IPS DF 4.7 (cell line): Measurements from ENCODE around the gene EPS8L1.
"Not testable (repeated sequence)": the region's sequence is repeated elsewhere in the genome, so short reads cannot be mapped to it uniquely, and the experiment has no call there.

Source experiments
- DNase-seq: peaks from one replicate; pipeline ENCODE4 v3.0.0-alpha.2; 2013; ENCODE audit warnings: low spot score; ENCODE audit errors: extremely low read depth

The EPS8L1 gene

DNA sequence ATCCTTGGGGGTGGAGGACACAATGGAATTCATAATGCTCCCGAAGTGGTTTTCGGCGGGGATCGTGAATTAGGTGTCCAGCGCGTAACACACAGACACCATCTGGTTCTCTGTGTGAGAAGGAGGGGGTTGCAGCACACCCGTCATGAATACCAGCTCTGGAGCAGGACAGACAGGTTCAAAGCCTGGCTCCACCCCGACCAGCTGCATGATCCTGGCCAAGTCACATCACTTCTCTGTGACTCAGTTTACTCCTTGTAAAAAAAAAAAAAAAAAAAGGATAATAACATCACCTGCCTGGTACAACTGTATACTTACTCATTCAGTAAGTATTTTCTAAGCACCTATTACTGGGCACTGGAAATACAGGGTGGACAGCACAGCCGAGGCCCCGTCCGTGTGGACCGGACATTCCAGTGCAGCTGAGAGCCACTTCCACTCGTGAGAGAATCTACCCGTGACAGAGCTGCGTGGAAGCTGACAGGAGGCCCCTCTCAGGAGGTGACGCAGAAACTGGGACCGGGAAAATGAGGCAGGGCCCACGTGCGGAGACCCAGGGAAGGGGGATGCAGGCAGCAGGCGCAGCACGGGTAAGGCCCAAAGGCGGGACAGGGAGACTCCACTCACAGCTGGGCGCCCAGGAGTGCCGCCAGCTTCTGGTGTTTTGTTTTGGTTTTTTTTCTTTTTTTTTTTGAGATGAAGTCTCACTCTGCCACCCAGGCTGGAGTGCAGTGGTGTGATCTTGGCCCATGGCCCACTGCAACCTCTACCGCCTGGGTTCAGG is 24.7 kb upstream of the EPS8L1 start:
- DNase-seq: no peak

DNA sequence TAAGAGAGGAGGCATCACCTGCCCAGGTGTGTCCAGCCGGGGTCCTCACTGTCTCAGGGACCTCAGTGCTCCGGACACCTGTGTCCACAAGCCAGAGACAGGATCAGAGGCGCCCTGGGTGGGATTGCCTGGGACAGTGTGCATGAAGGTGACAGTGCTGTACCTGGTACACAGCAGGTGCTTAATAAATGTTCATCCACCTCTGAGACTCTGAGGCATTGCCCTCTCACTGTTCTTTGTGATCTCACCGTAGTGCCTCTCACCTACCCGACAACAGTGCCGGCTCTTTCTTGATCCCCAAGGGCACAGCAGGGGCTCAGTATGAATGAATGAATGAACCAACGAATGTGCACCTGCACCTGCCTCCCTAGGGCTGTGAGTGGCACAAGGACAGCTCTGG is 21.9 kb upstream of the EPS8L1 start:
- DNase-seq: no peak

DNA sequence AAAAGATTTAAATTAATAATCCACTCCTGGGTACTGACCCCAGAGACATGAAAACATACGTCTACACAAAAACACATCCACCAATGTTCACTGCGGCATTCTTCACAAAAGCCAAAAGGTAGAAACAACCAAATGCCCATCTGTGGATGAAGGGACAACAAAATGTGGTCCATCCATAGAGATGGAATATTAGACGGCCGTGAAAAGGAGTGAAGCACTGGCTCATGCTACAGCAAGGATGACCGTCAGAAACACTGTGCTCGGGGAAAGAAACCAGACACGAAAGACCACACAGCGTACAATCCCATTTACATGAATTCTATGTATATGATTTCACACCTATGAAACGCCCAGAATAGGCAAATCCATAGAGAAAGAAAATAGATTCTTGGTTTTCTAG is 18.8 kb upstream of the EPS8L1 start:
- DNase-seq: no peak

DNA sequence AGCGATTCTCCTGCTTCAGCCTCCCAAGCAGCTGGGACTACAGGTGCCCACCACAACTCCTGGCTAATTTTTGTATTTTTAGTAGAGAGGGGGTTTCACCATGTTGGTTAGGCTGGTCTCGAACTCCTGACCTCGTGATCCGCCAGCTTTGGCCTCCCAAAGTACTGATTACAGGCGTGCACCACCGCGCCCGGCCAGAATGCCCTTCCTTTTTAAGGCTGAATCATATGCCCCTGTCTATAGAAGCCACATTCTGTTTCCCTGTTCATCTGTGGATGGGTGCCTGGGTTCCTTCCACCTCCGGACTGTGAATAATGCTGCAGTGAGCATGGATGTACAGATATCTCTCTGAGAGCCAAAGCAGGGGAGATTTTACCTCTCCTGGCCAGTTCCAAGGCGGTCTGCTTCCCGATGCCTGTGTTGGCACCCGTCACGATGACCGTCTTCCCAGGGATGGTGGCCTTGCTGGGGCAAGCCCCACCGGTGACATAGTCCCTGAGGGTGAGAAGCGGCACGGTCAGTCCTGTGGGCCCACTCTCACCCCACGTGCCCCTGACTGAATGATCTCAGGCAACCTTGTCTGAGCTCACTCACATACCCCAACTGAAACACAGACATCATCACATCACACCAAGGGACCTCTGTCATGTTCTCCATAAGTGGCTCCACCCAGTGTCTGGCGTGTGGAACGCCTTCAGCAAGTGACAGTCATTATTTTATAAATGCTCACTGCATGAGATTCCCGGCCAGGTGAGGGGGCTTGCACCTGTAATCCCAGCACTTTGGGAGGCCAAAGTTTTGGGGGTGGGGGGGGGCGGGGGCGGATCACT is 16.7 kb upstream of the EPS8L1 start:
- DNase-seq: no peak

DNA sequence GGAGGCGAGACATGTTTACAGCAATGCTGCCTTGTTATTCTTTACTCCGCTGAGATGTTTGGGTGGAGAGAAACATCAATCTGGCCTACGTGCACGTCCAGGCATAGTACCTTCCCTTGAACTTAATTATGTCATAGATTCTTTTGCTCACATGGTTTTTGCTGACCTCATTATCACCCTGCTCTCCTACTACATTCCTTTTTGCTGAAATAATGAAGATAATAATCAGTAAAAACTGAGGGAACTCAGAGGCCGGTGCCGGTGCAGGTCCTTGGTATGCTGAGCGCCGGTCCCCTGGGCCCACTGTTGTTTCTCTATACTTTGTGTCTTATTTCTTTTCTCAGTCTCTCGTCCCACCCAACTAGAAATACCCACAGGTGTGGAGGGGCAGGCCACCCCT is 15.4 kb upstream of the EPS8L1 start:
- DNase-seq: not testable (repeated sequence)

DNA sequence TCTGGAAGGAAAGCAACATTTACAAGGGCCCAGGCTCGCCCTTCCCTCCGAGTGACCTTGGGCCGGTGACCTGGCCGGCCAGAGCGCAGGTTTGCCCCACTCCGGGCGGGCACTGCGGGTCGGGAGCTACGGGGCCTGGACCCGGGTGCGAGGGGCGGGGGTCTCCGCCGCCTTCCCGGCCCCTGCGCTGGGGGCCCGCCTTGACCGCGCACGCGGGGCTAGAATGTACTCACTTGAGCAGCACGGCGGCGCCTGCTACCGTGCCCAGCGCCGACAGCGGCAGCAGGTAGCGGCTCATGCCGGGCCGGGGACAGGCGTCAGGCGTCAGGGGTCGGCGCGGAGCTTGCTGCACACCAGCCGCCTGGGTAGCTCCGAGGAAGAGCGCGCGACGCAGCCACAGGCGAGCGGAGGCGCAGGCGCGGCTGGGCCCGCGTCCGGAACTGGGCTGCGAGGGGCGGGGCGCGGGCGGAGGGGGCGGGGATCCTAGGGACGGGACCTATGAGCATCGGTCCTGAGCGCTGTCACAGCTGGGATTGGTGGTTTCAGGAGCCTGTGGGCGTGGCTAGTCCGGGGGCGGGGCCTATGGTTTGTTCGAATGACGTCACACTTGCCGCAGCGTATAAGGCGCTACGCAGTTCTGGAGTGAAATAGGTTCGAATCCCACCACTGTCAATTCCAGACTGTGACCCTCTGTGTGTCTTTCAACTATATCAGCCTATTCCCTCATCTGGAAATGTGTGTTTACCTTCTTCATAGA is 12.8 kb upstream of the EPS8L1 start, which contains the start of gene RDH13:
Gene RDH13, minus strand, starts transcription at position 414 of the 757 bp plus-strand sequence. Its CDS starts 116 bp downstream, at position 298.
- no peak for DNase-seq

DNA sequence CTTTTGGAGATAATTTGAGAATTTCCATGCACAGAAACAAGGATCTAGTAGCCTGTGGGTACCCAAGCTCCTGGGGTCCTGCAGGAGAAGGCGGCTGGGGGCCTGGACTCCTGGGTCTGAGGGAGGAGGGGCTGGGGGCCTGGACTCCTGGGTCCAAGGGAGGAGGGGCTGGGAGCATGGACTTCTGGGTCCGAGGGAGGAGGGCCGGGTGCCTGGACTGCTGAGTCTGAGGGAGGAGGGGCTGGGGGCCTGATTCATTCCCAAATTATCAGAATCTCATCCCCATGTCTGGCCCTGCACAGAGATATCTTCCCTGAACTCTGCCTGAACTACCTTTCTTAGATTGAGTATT is 12.2 kb upstream of the EPS8L1 start:
- DNase-seq: no peak

DNA sequence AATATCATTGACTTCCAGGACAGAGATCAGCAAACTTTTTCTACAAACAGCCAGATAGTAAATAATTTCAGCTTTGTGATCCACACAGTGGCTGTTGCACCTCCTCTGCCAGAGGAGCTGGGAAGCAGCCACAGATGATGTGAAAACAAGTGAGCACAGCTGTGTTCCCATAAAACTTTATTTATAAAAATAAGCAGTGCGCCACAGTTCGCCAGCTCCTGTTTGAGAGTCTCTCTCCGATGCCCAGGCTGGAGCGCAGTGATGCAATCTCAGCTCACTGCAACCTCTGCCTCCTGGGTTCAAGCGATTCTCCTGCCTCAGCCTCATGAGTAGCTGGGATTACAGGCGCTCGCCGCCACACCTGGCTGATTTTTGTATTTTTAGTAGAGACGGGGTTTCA is 10.2 kb upstream of the EPS8L1 start:
- not testable (repeated sequence) for DNase-seq

DNA sequence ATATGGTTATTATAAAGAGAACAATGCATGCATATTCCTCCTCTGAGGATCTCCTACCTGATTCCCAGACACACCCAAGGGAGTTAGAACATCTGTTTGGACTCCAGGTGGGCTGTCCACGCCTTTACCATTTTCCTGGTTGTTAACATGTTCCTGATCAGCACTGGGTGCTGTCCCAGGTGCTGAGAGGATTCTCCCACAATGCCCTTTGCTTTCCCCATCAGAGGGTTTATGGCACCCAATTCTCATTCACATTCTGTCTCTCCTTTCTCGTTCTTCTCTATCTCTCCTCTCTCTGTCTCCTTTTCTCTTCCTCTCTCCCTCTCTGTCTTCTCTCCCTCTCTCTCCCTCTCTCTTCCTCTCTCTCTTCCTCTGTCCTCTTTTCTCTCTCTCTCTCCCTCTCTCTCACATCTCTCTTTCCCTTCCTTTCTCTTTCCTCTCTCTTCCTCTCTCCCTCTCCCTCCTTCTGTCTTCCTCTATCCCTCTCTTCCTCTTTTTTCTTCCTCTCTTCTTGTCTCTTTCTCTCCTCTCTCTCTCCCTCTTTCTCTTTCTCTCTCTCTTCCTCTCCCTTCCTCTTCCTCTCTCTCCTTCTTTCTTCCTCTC is 9.5 kb upstream of the EPS8L1 start:
- DNase-seq: no peak

DNA sequence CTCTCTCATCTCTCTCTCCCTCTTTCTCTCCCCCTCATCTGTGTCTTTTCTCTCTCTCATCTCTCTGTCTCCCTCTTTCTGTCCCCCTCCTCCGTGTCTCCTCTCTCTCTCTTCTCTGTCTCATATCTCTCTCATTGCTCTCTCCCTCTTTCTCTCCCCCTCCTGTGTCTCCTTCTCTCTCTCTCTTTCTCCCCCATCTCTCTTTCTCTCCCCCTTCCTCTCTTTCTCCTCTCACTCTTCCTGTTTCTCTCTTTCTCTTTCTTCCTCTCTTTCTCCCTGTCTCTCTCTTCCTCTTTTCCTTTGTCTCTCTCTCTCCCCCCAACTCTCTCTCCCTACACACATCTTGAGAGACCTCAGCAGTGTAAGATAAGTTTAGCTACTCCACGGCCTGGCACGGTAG is 7.8 kb upstream of the EPS8L1 start:
- DNase-seq: no peak

DNA sequence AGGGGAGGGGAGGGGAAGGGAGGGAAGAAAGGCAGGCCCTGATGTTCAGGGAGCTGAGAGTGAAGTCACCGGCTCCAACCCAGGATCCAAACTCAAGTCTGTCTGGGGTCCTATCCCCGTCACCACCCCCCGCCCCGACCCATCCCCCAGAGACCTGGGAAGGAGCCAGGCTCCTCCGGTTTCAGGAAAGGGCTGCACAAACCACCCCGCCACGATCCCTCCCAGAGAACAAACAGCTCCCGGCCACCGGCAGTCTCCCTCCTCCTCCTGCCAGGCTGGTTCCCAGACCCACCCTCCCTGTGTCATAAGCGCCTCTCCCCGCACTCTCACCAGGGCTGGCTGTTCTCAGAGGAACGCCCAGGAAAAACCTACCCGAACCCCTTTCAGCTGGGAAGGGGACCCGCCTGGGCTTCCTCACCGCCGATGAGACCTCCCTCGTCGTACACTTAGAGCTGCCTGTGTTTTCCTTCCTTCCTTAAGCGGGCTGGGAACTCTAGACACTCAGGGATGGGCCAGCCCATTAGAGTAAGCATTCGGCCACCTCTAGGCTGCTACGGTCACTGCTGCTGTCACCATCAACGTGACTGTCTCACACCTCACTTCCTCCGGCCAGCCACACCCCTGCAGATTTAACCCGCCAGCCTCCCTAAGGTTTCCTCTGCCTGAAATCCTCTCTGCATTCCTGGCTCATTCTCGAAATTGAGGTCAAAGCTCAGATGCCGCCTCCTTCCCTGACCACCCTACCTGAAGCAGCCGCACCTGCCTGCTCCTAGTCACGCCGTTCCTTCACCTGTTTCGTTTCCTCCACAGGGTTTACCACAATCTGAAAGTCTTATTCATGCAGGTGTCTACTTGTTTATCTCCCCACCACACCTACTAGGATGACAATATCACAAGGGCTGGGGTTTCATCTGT is 6.5 kb upstream of the EPS8L1 start:
- DNase-seq: no peak

DNA sequence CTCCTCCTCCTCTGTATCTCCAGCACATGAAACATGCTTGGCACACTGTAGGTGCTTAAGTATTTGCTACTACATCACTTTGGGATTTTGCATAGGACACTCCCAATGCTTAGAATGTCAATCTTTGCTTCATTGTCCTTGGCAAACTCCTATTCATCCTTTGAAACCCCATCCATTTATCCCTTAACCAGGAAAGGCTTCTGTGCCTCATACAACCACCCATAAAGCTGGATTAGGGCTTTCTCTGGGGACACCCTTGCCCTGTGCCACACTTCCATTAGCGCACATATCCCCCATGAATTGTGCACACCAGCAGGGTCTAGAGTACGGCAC is 5.8 kb upstream of the EPS8L1 start:
- DNase-seq: no peak

DNA sequence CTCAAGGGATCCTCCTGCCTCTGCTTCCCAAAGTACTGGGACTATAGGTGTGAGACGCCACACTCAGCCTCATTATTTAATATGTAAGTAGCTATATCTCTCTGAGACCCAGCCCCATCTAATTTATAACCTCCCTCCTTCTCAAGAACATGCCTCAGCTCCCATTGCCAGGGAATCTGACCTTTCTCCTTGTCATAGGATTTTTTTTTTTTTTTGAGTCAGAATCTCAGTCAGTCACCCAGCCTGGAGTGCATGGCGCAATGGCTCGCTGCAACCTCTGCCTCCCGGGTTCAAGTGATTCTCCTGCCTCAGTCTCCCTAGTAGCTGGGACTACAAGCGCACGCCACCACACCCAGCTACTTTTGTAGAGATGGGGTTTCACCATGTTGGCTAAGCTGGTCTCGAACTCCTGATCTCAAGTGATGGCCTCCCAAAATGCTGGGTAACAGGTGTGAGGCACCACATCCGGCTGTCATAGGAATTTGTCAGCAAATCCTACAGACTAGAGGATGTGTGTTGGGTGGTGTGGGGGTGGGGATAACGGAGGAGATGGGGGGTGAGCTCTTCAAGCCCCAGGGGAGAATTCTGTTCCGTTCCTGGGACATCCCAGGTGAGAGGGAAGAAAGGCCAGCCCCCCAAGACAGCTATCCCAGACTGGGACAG is 5.1 kb upstream of the EPS8L1 start:
- no peak for DNase-seq

DNA sequence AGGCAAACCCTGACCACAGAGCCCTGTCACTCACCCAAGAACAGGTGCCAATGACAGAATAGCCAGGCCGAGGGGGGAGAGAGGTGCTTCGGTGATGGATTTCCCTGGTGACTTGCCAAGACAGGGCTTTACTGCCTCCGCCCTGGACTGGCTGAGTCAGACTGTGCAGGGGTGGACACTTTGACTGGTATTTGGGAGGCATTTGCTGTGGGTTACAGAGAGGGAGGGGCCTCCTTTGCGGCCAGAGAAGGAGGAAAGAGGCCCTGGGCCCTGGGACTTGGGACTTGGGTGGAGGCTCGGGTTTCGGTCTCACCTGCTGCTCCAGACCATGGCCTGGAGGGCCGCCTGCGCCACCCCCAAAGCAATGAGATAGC is 4.6 kb upstream of the EPS8L1 start:
- no peak for DNase-seq

DNA sequence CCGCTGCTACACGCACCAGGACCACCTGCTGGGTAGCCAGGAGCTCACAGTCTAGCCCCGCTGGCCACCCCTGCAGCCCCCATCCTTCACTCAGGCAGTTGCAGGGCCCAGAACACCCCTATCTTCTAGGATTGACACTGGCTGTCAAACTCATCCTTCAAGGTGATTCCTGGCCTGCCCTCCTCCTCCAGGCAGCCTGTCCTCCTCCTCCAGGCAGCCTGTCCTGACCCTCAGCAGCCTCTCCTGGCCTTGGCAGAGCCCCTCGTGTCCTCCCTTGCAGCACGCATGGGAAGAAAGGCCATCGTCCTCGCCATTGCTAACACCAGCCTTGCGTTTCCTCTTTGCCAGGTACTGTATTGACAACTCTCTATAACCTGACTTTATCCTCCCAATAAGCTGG is 3.8 kb upstream of the EPS8L1 start:
- DNase-seq: no peak

DNA sequence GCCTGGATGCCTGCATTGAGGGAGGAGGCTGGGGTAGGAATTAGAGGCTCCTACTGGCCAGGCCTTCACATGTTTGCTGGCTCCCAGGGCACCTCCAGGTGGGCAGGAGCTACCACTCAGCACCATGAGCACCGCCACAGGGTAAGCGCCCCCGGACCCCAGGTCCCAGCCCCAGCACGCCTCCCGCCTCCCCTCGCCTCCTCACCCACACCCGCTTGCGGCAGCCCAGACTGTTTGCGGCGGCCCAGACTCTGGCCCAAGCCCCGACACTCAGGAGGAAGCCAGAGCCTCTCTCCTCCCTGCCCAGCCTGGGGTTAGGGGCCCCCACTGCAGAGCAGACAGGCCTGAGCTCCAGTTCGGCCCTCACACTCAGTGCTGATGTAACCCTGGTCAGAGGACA is 652 bp downstream of the EPS8L1 start:
- no peak for DNase-seq

DNA sequence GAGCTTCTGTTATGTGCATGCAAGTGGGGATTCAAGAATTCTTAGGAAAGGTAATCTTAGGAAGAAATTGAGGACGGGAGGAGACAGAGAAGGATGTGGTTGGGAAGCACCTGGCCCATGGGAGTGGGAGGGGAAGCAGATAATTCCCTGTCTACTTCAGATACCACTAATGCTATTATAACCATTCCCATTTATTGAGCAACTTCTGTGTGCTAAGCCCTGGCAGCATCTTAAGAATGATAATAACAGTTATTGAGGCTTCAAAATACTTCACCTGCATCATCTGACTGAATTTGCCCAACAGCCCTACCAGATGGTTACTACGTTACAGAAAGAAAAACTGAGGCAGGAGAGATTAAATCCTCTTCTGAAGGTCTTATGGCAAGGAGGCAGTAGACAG is 1.4 kb downstream of the EPS8L1 start:
- no peak for DNase-seq

DNA sequence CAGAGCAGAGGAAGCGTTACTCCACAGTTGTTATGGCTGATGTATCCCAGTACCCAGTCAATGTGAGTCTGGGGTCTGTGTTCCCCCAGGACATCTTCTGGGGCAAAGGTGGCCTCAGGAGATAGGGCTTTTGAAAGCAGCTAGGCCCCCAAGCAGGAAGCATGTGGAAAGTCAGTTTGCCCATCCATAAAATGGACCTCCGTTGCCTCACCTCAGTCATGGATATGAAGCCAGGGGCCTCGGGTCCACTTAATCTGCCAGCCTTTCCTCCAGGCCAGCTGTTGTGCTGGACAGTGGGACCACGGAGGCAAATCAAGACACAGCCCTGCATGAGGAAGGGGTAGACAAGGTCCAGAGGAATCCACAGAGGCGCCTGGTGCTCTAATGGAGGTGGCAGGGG is 3.3 kb downstream of the EPS8L1 start:
- no peak for DNase-seq

DNA sequence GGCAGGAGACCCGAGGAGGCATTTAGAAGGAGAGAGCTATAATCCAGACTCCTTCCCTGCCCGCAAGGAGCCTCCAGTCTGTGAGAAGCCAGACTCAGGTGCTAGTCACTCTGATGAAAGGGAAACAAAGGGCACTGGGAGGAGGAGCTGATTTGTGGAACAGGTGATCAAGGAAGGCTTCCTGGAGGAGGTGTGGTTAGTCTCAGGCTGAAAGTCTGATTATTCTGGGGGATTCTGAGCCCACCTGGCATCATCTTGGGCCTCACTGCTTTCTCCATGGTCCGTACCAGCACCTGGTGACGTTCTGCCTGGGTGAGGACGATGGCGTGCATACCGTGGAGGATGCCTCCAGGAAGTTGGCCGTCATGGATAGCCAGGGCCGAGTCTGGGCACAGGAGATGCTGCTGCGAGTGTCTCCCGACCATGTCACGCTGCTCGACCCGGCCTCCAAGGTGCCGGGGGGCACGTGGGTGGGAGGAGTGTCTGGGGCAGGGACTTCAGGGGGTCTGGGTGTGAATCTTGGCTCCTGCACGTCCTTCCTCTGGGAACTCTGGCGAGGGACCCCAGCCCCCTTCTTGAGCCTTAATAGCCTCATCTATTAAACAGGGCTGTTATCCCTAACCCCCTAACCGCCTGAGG is 3.9 kb downstream of the EPS8L1 start:
- DNase-seq: no peak
